Stimulated activated CD4-positive, alpha-beta T cell treated with anti-CD3 and anti-CD28 coated beads, Interleukin-4, amount 100 ng/mL, for 4 hours (primary cell): Measurements from ENCODE around the gene CAVIN1.
"Not testable (repeated sequence)": the region's sequence is repeated elsewhere in the genome, so short reads cannot be mapped to it uniquely, and the experiment has no call there.

Experiments
- DNase-seq, 2 experiments: peaks; one replicate each; pipeline ENCODE4 v3.0.0-alpha.2; 2020

Gene CAVIN1

GRCh38 chr17:42372142-42372541 lies 50.9 kb downstream of the CAVIN1 start:
- DNase-seq: no peak

- not testable (repeated sequence) for DNase-seq
Measured at GRCh38 chr17:42368797-42369561, 54.1 kb downstream of the CAVIN1 start.

DNA sequence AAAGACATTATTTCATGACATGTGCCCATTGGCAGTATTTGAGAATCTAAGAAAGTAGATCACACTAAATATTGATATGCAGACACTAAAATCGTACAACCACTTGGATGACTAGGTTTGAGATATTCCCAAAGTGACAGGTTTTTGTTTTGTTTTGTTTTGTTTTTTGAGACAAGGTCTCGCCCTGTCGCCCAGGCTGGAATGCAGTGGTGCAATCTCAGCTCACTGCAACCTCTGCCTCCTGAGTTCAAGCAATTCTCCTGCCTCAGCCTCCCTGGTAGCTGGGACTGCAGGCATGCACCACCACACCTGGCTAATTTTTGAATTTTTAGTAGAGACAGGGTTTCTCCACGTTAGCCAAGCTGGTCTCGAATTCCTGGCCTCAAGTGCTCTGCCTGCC lies 54.7 kb downstream of the CAVIN1 start:
- DNase-seq: not testable (repeated sequence)

- DNase-seq: not testable (repeated sequence)
Measured at GRCh38 chr17:42366176-42367023, 56.7 kb downstream of the CAVIN1 start.

GRCh38 chr17:42365136-42365535 lies 57.9 kb downstream of the CAVIN1 start:
- peak in 1 of 2 experiments; percentile 23 for DNase-seq

- peak in 1 of 2 experiments; percentile 44 for DNase-seq
Measured at GRCh38 chr17:42363767-42364585, 59.1 kb downstream of the CAVIN1 start.

GRCh38 chr17:42363231-42363630 lies 59.8 kb downstream of the CAVIN1 start:
- DNase-seq: no peak

DNA sequence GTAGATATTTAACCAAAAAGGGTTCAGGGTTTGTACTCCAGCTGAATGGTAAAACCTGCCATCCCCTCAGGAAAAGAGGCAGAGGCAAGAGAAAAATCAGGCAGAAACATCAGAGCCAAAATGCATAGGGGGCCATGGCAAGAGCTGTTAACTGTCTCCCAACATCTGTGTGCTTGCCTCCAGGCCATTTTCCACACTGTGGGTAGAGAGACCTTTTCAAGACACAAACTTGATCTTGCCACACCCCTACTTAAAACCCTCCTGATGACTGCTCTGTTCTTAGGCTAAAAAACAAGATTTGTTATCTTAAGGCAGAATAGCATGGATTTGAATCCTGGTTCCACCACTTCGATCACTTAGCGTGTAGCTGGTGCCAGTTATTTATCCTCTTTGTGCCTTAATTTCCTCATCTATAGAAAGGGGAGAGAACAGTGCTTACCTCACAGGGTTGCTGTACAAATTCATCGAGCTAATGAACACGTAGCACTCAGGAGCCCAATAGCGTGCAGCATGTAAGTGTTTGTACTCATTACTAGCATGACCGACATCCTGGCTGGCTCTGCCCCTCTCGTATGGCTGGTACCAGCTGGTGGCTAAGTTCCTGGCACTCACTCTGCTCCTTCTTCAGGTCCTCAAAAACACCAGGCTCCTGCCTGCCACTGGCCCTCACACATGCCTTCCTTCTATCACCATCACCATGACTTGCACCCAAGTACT lies 60.7 kb downstream of the CAVIN1 start:
- DNase-seq: no peak

GRCh38 chr17:42361781-42362186 lies 61.3 kb downstream of the CAVIN1 start:
- peak; percentile 13 to 67 for DNase-seq

DNA sequence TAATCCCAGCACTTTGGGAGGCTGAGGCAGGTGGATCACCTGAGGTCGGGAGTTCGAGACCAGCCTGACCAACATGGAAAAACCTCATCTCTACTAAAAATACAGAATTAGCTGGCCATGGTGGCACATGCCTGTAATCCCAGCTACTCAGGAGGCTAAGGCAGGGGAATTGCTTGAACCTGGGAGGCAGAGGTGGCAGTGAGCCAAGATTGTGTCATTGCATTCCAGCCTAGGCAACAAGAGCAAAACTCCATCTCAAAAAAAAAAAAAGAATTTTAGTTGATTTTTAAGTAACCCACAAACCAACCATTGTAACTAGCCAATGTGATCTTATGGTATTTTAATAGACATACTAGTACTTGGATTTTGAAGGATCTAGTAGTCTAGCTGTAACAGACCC lies 62.7 kb downstream of the CAVIN1 start:
- not testable (repeated sequence) for DNase-seq

GRCh38 chr17:42359133-42359532 lies 63.9 kb downstream of the CAVIN1 start:
- no peak for DNase-seq

DNA sequence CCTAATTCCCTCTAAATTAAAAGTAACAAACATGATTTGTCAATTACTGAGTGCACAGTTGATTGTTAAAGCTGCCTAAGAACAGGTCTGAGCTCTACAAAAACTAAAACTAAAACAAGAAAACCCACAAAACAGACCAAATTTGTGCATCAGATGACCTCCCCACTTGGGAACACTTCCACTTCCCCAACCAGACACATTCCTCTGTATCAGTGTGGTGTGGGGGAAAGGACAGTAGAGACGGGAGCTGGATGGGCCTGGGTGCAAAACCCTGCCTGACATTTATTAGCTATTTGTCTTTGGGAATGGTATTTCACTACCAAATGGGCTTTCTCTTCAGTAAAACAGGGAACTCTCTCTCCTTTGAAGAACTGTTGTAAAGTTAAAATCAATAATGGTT lies 64.6 kb downstream of the CAVIN1 start:
- DNase-seq: no peak

- DNase-seq: no peak
Measured at GRCh38 chr17:42354956-42355843, 67.9 kb downstream of the CAVIN1 start.
